HG03442 (cell line): Measurements from ENCODE around the gene CREB5.
"Not testable (repeated sequence)": the region's sequence is repeated elsewhere in the genome, so short reads cannot be mapped to it uniquely, and the experiment has no call there.

Source experiments
- ATAC-seq: cut with Tn5 transposase; IDR thresholded peaks from one replicate; pipeline ENCODE4 v1.9.1; 2021; ENCODE audit warnings: mild to moderate bottlenecking, moderate library complexity; ENCODE audit not compliant: unreplicated experiment

Gene CREB5

DNA sequence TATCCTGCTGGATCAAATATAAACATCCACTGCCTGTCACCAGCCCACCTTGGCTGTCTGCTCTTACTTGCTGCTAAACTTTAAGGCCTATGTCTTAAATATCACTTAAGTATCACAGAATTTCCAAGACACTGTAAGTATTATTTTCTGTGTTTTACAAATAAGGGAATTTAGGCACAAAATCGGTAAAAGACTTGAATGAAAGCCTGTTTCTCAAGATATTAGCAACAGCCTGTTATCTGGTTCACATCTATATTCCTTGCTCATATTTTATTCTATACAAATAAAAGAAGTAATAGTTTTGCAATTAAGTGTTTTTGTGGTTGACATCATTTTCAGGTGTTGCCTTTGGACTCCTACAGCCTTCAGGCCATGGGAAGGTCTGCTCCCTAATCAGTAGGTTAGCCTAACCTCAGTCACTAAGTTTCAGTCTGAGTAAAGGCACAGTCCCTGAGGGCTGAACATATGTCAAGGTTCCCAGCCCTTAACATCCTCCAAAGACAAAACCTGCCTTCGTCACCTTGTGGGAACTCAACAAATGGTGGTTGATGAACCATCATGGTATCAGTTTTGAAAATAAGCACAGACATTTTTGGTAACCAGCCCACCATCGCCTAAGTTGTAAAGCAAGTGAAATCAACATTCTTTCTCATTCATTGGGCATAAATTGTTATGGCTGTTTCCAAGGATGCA, 127.1 kb downstream of the CREB5 start:
- peak; percentile 98 for ATAC-seq

- no peak for ATAC-seq
Measured at GRCh38 chr7:28542410-28542809, 130.1 kb downstream of the CREB5 start.

DNA sequence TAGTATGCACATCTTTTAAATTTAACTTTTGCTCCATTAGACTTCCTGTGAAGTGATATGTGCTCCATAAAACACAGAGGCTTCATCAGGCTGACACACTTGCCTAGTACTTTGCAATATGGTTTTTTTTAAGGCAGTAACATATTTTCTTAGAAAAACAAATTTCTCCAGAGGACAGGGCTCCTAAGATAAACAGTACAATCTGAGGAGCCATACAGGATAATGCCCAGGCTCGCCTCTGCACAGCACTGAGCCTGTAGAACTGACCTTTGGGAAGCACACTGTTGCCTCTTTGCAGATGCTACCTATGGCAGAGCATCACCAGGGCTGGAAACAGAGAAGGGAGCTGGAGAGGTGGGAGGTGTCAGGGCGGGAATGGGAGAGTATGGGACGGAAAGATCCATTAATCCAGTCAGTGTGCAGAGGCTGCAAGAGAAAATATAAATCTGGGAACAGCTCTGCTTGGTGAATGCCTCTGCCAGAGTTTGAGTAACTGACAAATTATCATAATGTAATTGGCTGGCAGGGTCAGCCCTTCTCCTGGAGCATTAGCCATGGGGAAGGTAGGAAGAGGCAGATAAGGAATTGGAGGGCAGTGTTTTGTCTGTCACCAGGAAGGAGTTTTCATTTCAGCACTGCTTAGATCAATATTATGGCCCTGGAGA, 132.3 kb downstream of the CREB5 start:
- ATAC-seq: no peak

DNA sequence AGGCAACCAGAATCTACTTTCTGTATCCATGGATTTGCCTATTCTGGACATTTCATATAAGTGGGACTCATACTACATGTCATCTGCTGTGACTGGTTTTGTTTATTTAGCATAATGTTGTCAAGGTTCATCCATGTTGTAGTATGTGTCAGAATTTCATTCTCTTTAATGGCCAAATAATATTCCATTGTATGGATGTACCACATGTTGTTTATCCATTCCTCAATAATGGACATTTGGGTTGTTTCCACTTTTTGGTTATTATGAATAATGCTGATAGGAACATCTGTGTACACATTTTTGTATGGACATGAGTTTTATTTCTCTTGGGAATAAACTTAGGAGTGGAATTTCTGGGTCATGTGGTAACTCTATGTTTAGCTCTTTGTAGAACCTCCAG, 133.7 kb downstream of the CREB5 start:
- ATAC-seq: no peak

DNA sequence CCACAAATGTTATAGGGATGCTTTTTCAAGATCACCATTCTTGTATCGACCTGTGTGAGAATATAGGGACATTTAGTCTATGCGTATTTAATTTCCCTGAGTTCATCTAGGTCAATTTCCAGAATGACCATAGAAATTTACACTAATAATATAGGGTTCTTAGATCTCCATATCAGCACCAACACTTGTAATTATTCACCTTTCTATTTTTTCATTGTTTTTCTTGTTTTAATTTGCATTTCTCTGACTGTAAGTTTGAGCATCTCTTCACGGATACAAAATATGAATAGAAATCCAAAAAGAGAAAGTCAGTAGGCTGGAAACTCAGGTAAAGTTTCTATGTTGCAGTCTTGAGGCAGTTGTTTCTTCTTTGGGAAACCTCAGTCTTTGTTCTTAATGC, 134.8 kb downstream of the CREB5 start:
- no peak for ATAC-seq

DNA sequence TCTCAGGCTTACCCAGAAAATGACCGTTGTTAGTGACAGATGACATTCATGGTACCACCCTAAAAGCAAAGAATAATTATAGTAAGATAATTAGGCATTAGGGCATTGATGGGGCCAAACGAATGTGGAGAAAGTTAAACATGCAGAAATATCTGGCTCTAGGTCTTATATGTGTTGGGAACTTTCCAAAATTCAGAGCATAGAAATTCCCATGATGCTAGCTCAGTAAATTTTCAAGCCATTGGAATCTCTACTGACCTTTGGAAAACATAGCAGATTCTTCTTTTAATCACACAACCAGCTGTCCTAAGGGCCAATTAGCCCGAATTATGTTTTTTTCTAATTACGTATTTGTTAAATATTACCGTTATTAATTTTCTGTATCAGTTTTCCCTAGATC, 136.1 kb downstream of the CREB5 start:
- no peak for ATAC-seq

DNA sequence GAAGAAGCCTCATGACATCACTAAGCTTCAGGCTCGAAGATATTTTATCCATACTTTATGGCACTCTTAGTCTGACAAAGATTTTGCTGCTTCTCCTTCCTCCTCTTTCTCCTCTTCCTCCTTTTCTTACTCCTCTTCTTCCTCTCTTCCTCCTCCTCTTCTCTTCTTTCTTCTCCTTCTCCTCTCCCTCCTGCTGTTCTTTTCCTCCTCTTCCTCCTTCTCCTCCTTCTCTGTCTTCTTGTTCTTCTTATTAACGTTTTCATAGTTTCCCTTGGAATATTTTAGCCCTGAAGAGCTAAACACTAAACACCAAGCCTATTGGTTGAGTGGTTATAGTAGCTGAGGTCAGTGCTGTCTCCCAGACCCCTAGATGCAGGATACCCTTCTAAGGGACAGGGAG, 137.7 kb downstream of the CREB5 start:
- ATAC-seq: no peak

DNA sequence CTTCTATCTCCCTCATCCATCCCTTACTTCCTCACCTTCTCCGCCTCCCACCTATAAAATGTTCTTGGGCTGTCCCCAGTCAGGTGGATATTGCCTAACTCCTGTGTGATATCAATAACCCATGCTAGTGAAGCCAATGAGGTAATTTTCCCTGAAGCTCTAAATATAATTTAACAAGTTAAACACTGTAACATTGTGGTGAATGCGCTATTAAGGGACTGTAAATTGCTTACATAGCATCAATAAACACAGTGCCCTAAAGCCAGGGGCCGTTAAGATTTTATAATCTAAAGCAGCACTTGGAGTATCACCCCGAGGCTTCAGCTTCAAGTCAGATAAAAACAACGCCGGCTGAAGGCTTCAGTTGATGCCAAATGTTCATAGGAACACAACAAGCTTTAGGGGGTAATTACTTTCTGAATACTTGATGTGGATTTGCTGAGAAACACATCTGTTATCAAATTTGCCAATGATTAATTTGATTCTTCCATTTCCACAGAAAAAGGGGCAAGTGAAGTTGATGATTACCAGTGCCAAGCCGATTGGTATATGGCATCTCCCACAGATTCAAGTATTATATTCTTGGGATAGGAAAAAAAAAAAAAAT, 138.4 kb downstream of the CREB5 start:
- no peak for ATAC-seq

GRCh38 chr7:28551331-28551730, 139.0 kb downstream of the CREB5 start:
- no peak for ATAC-seq

- not testable (repeated sequence) for ATAC-seq
Measured at GRCh38 chr7:28551766-28552165, 139.4 kb downstream of the CREB5 start.

DNA sequence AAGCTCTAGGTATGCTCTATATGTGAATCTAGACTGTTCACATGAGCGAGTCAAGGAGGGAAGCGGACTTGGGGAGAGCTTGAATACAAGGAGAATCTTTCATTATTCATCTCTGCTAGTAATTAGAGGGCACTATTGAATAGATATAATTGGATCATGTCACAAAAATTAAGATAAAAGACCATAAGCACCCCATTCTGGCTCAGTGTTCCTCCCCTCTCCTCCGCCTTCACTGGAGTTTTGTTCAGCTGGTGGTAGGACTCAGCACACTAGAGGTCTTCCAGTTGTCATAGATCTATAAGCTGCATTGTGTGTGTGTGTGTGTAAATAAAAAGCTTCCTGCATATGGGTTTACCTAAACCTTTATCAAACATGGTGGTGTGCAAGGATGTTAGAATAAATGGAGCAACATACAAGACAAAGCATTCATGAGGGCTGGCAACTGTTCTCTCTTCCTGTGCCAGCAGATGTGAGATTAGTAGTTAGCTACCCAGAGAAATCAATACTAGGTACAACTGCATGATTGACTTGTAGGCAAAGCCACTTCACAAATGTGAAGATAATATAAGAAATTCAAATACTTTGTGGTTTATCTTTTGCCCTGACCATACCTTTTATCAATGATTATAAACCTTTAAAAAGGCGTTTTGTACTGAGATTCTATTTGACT, 142.6 kb downstream of the CREB5 start:
- no peak for ATAC-seq

DNA sequence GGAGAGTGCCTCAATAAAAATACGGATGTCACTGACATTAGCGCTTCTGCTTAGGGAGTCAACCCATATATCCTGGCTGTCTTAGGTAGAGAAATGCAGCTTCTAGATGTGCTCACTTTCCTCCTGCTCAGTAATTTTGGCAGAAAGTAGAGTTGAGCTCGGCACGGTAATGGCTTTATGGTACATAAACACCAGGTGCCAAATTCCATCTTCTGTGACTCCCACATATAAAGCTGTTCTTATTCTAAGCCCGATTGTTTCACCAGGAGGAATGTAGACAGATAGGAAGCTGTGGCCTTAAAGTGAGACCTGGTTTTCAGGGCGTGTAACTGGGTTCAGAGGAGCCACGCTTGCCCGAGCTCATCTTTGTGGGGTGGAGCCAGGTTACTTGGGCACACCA, 143.7 kb downstream of the CREB5 start:
- no peak for ATAC-seq

DNA sequence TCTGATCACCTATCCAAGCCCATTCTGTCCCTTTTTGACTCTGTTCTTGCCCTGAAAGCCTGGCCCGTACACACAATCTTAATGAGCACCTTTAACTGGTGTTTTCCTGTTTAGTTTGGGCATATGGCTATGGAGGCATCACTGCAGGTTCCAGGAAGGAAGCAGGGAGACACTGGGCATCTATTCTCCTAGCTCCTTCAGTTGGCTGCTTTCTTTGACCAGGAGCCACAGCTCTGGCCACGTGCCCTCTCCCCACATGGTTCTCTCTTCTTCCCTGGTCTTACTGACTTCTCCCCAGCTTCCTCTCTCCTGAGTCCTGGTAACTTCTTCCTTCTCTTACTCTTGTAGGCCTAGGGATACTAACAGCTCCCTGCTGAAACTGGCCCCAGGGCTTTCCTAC, 144.4 kb downstream of the CREB5 start:
- ATAC-seq: no peak

DNA sequence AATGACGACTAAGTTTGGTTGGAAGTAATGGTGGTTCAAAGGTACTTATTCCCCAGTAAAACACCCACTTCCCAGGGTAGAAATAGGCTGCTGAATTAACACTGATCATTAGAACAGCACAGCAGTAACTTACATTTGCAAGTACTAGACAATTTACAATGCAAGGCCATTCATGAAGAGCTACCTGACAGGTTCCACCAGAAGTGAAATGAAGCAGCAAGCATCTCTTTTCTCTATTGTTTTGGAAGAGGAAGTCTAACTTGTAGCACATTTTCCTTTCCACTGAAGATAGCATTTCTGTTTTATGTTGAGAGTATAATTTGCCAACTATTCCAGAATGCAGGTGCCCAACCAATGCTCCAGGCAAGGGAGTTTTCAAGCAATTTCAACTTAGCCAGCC, 145.9 kb downstream of the CREB5 start:
- no peak for ATAC-seq

DNA sequence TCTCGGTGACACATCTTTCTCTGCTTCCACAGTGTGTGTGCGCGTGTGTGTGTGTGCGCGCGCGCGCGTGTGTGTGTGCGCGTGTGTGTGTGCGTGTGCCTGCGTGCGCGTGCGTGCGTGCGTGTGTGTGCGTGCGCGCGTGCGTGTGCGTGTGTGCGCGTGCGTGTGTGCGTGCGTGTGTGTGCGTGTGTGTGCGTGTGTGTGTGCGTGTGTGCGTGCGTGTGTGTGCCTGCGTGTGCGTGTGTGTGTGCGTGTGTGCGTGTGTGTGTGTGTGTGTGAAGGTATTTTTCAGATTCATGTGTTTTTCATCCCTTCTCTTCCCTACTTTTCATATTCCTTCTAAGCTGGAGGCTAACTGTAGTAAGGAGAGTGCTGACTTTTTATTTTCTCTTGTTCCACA, 148.4 kb downstream of the CREB5 start:
- ATAC-seq: no peak

DNA sequence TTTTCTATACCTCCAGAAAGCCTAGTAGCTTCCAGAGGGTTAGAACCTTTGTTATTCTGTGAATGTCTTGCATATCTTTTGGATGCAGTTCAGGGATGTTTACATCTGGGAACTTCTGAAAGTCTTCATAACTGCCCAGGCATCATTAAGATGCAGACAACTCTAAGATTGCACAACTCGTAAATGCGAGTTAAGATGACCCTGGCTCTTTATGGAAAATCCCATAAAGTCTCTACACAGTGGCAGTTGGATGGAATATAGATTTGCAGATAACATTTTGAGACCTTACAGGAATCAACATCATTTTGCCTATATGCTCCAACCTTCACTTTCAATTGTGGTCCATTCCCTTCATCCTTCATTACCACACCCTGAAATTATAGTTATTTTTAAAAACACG, 151.7 kb downstream of the CREB5 start:
- no peak for ATAC-seq

DNA sequence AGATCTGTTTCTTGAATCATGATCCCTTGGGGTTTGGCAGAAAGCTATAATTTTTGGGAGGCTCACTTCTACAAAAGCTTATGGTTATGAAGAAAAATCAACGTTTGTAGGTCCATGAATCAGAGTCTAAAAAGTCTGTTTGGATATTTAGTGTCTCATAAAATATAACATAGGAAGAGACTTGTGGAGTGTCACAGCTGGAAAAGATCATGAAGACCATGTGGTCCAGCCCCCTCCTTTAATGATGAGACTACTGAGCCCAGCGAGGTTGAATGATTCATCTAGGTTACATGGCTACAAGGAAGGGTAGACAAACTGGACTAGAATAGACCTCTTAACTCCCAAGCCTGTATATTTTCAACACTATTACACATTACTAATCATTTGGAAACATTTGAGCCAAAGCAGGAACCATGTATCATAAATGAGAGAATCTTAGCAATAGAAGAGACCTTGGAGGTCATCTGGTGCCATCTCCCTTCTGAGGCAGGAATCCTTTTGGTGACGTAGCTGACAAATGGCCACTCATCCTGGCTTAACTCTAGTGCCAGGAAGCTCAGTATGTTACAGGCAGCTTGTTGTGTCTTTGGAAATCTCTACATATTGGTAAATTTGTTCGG, 152.5 kb downstream of the CREB5 start:
- no peak for ATAC-seq

DNA sequence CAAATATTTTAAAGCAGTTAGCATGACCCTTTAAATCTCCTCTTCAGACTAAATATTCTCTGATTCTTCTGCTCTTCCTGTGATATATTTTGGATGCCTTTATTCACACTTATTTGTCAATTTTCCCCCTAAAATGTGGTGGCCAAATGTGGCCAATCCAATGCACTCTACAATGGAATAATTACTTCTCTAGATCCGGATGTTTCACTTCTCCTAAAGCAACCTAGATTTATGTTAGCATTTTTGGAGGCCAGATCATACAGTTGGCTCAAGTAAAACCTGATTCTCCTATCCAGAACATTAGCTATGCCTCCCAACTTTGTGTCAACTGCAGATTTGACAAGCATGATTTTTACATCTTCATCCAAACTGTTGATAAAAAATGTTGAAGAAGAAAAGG, 153.7 kb downstream of the CREB5 start:
- ATAC-seq: no peak

- peak; percentile 76 for ATAC-seq
Measured at GRCh38 chr7:28570113-28570969, 158.0 kb downstream of the CREB5 start.

- ATAC-seq: no peak
Measured at GRCh38 chr7:28570970-28571288, 158.6 kb downstream of the CREB5 start.

- no peak for ATAC-seq
Measured at GRCh38 chr7:28571405-28571804, 159.1 kb downstream of the CREB5 start.
